ENCODE results near the gene MUC5B. TPM values are rescaled to one million over a fixed set of nuclear protein-coding genes. Genes with fewer than 3 reads are reported as not detected.

MUC5B gene
- total RNA-seq, 1 donor from 2014 or later = not detected

DNA sequence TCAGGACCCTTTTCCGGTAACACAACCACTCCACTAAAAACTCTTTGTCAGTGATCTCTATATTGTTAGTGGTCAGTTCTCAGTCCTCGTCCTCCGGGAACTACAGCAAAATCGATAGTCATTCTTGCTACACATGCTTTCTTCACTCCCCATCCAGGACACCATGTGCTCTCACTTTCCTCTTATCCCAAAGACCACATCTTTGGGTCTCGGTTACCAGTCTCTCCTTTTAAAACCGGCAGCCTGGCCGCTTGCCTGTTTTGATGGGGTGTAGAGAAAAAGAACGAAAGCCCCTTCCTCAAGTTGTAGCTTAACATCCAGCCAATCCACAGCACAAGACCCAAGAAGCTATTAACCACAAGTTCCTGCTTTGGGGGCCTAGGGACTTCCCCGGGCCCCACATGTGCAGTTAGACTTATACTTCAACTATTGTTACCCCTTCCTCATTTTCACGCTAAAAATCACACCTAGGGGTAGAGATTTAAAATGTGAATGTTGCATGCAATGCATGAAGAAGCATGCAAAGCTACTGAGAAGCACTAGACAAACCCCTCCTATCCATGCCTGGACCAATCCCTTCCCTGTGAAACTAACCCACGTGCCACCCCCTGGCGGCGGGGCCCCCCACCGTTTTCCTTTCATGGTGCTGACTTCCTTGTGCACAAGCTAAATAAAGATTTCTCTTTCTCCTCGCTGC lies 88.1 kb downstream of the MUC5B start:
- DNase-seq (ENCODE audit: low read depth) = no peak
- peaks cover 1% of the 10 kb centered on the region for H3K36me3 ChIP-seq (ENCODE audit: control insufficient read depth, insufficient read depth, low read length)
- no peaks in the 10 kb centered on the region for H3K27me3 ChIP-seq (ENCODE audit: control insufficient read depth, insufficient read depth, low read length)
- TF ChIP-seq CTCF (IDR thresholded peaks at IDR 0.05; ENCODE audit: insufficient read depth, low read length, severe bottlenecking) = no peak
- H3K4me3 ChIP-seq (ENCODE audit: low read depth, low read length) = no peak overlapping the region
- FAIRE-seq = no peak

Other genes with a start within 250 kb of the MUC5B start
- under 0.01 TPM in 1 of 2 replicates, not detected in the other for gene MUC6, start 186.3 kb upstream of the MUC5B start, total RNA-seq
- not detected in 2 replicates for gene MUC2, start 148.2 kb upstream of the MUC5B start, total RNA-seq
- under 0.01 TPM in 1 of 2 replicates, not detected in the other for gene MUC5AC, start 65.1 kb upstream of the MUC5B start, total RNA-seq
- 43.4 and 55.0 TPM in 2 replicates for gene TOLLIP, start 86.6 kb downstream of the MUC5B start, total RNA-seq
- 0.38 TPM in 1 of 2 replicates, not detected in the other for gene BRSK2, start 166.9 kb downstream of the MUC5B start, total RNA-seq